ENCODE measurements around the gene SERHL2.
"Not testable (repeated sequence)": the region's sequence is repeated elsewhere in the genome, so short reads cannot be mapped to it uniquely, and the experiment has no call there.

DNA sequence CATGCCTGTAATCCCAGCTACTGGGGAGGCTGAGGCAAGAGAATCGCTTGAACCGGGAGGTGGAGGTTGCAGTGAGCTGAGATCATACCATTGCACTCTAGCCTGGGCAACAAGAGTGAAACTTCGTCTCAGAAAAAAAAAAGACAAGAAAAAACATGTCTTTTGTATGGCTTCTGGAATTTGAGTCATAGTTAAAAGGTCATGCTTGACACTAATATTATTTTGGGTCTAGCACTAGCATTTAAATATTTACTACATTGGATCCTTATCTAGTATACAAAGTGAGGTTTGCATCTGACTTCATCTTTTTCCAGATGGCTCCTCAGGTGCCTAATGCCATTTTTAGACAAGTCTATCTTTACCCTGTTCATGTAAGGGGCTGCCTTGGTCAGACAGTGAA lies 10.2 kb downstream of the SERHL2 start:
- TF ChIP-seq, protein P1, sequence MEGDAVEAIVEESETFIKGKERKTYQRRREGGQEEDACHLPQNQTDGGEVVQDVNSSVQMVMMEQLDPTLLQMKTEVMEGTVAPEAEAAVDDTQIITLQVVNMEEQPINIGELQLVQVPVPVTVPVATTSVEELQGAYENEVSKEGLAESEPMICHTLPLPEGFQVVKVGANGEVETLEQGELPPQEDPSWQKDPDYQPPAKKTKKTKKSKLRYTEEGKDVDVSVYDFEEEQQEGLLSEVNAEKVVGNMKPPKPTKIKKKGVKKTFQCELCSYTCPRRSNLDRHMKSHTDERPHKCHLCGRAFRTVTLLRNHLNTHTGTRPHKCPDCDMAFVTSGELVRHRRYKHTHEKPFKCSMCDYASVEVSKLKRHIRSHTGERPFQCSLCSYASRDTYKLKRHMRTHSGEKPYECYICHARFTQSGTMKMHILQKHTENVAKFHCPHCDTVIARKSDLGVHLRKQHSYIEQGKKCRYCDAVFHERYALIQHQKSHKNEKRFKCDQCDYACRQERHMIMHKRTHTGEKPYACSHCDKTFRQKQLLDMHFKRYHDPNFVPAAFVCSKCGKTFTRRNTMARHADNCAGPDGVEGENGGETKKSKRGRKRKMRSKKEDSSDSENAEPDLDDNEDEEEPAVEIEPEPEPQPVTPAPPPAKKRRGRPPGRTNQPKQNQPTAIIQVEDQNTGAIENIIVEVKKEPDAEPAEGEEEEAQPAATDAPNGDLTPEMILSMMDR (IDR thresholded peaks at IDR 0.05; ENCODE audit: poor library complexity) = not testable (repeated sequence)
- TF ChIP-seq EZH2 (IDR thresholded peaks at IDR 0.05; ENCODE audit: borderline replicate concordance); EZH2phosphoT487 (IDR thresholded peaks at IDR 0.05; ENCODE audit: low read depth, severe bottlenecking, unreplicated experiment): not testable (repeated sequence)
